ENCODE measurements around the gene MSI2.

- TF ChIP-seq EZH2phosphoT487 (IDR thresholded peaks at IDR 0.05; ENCODE audit: insufficient read depth, low read depth): no peak
- no peak for TF ChIP-seq EZH2 (IDR thresholded peaks at IDR 0.05; ENCODE audit: insufficient read depth, poor library complexity, severe bottlenecking)
These were observed 467.9 kb downstream of the MSI2 start for GRCh38 chr17:57724026-57724728.

Measured in GM23248 (cell line).